WTC11 (cell line): Measurements from ENCODE around the gene ROBO2. TPM values are rescaled to one million over a fixed set of nuclear protein-coding genes. Genes with fewer than 3 reads are reported as not detected.

ENCODE experiments used
- ATAC-seq: fragments of 200-7000 bp; cut with Tn5 transposase; 2 replicates; pipeline ENCODE4 v1.10.0; 2021; ENCODE audit warnings: mild to moderate bottlenecking, moderate library complexity
- CTCF ChIA-PET: fragments of 300-600 bp; sonication (Branson Sonifier 250); formaldehyde crosslinking; loops from one replicate; lab custom pipeline; 2021; ENCODE audit warnings: antibody characterized with exemption; lab: Charles Lee
- POLR2A ChIA-PET: fragments of 350-600 bp; sonication (Branson Sonifier 250); formaldehyde crosslinking; loops from one replicate; lab custom pipeline; 2021; ENCODE audit warnings: antibody characterized with exemption; lab: Charles Lee
- DNase-seq: peaks from one replicate; pipeline ENCODE4 v3.0.0; 2021; ENCODE audit warnings: low spot score
- H3K27ac Mint-ChIP-seq: 2 replicates; pipeline ENCODE4 v1.8.0; 2021; ENCODE audit warnings: mixed read lengths
- H3K27me3 Mint-ChIP-seq: 2 replicates; pipeline ENCODE4 v1.8.0; 2021; ENCODE audit warnings: low read depth, mild to moderate bottlenecking, moderate library complexity, mixed read lengths
- H3K36me3 Mint-ChIP-seq: 2 replicates; pipeline ENCODE4 v1.8.0; 2021; ENCODE audit warnings: mixed read lengths
- H3K4me1 Mint-ChIP-seq: 2 replicates; pipeline ENCODE4 v1.8.0; 2022; ENCODE audit warnings: mixed read lengths
- H3K4me3 Mint-ChIP-seq: 2 replicates; pipeline ENCODE4 v1.8.0; 2021; ENCODE audit warnings: mild to moderate bottlenecking, moderate library complexity, mixed read lengths
- H3K9me3 Mint-ChIP-seq: 2 replicates; pipeline ENCODE4 v1.8.0; 2021; ENCODE audit warnings: mixed read lengths
- AFF4 ChIP-seq: sonication (generic); formaldehyde crosslinking; IDR thresholded peaks from 2 replicates; pipeline ENCODE4 v1.8.1; 2023; ENCODE audit warnings: mild to moderate bottlenecking, missing genetic modification reagents, borderline replicate concordance
- ATF6 ChIP-seq: sonication (generic); formaldehyde crosslinking; IDR thresholded peaks from 2 replicates; pipeline ENCODE4 v1.8.1; 2023; ENCODE audit warnings: mild to moderate bottlenecking, missing genetic modification reagents
- CDX4 ChIP-seq: fragments of 250-450 bp; sonication (Bioruptor Pico); IDR thresholded peaks from 2 replicates; pipeline ENCODE4 v1.9.0; 2021; ENCODE audit warnings: moderate library complexity, mild to moderate bottlenecking, inconsistent platforms, borderline replicate concordance
- E2F1 ChIP-seq: sonication (generic); formaldehyde crosslinking; IDR thresholded peaks from 2 replicates; pipeline ENCODE4 v1.8.0; 2022; ENCODE audit warnings: mild to moderate bottlenecking, missing genetic modification reagents
- FOXP4 ChIP-seq: sonication (generic); formaldehyde crosslinking; IDR thresholded peaks from 2 replicates; pipeline ENCODE4 v1.8.0; 2022; ENCODE audit warnings: mild to moderate bottlenecking, missing genetic modification reagents
- GTF2I ChIP-seq: fragments of 250-450 bp; sonication (Bioruptor Pico); conservative IDR thresholded peaks from 2 replicates; pipeline ENCODE4 v1.4.0; 2021; ENCODE audit warnings: mild to moderate bottlenecking
- IRF1 ChIP-seq: sonication (generic); formaldehyde crosslinking; IDR thresholded peaks from 2 replicates; pipeline ENCODE4 v1.8.0; 2023; ENCODE audit warnings: missing genetic modification reagents
- JUN ChIP-seq: sonication (generic); formaldehyde crosslinking; IDR thresholded peaks from 2 replicates; pipeline ENCODE4 v1.8.0; 2023; ENCODE audit warnings: mild to moderate bottlenecking, missing genetic modification reagents
- MYBL2 ChIP-seq: sonication (generic); formaldehyde crosslinking; IDR thresholded peaks from 2 replicates; pipeline ENCODE4 v1.8.1; 2023; ENCODE audit warnings: mild to moderate bottlenecking, moderate library complexity, missing genetic modification reagents
- STAT6 ChIP-seq: sonication (generic); formaldehyde crosslinking; conservative IDR thresholded peaks from 2 replicates; pipeline ENCODE4 v1.8.1; 2023; ENCODE audit warnings: mild to moderate bottlenecking, low read depth, missing genetic modification reagents, moderate library complexity
- TEAD1 ChIP-seq: sonication (generic); formaldehyde crosslinking; IDR thresholded peaks from 2 replicates; pipeline ENCODE4 v1.8.0; 2022; ENCODE audit warnings: mild to moderate bottlenecking, missing genetic modification reagents
- ZNF219 ChIP-seq: sonication (generic); formaldehyde crosslinking; IDR thresholded peaks from 2 replicates; pipeline ENCODE4 v1.8.0; 2023; ENCODE audit warnings: missing genetic modification reagents, mild to moderate bottlenecking, borderline replicate concordance
- ZNF532 ChIP-seq: fragments of 250-450 bp; sonication (Bioruptor Pico); IDR thresholded peaks from 2 replicates; pipeline ENCODE4 v1.9.0; 2021; ENCODE audit warnings: mild to moderate bottlenecking, borderline replicate concordance
- total RNA-seq: library from RNA; stranded (reverse); gene quantifications from 3 replicates; pipeline ENCODE4 v1.2.3, GENCODE V29; 2021

The ROBO2 gene
- total RNA-seq, 1 experiment from 2014 or later = 11.7 TPM

- TF ChIP-seq TEAD1 (CRISPR knock-in tag) (no peak), ZNF532 (CRISPR knock-in tag) (no peak), ZNF219 (CRISPR knock-in tag) (no peak), JUN (CRISPR knock-in tag) (no peak), MYBL2 (CRISPR knock-in tag) (no peak)
Observed at GRCh38 chr3:77066829-77067228, 26.9 kb downstream of the ROBO2 start (continued).

GRCh38 chr3:77068808-77069207 lies 28.9 kb downstream of the ROBO2 start:
- CTCF ChIA-PET = no interaction called here
- DNase-seq = no peak
- TF ChIP-seq E2F1 (no peak), TEAD1 (CRISPR knock-in tag) (no peak), GTF2I (no peak), STAT6 (no peak), MYBL2 (CRISPR knock-in tag) (no peak), ZNF219 (CRISPR knock-in tag) (no peak), ATF6 (CRISPR knock-in tag) (no peak), CDX4 (CRISPR knock-in tag) (no peak), AFF4 (no peak), FOXP4 (no peak), IRF1 (CRISPR knock-in tag) (no peak)

More at GRCh38 chr3:77068808-77069207, 28.9 kb downstream of the ROBO2 start:
- Mint-ChIP-seq H3K27ac (no peak overlapping the region), H3K4me3 (no peak overlapping the region), H3K4me1 (peaks cover 55% of the 10 kb centered on the region), H3K36me3 (no peaks in the 10 kb centered on the region), H3K9me3 (peaks cover under 1% of the 10 kb centered on the region), H3K27me3 (no peaks in the 10 kb centered on the region; the same call in 1 of the 2 replicates)
- POLR2A ChIA-PET = no interaction called here
- no peak for ATAC-seq
